ENCODE measurements around the gene RASAL2.
"Not testable (repeated sequence)": the region's sequence is repeated elsewhere in the genome, so short reads cannot be mapped to it uniquely, and the experiment has no call there.

The RASAL2 gene

GRCh38 chr1:178283409-178283808, 189.5 kb downstream of the RASAL2 start:
- DNase-seq (ENCODE audit: low spot score): no peak

DNA sequence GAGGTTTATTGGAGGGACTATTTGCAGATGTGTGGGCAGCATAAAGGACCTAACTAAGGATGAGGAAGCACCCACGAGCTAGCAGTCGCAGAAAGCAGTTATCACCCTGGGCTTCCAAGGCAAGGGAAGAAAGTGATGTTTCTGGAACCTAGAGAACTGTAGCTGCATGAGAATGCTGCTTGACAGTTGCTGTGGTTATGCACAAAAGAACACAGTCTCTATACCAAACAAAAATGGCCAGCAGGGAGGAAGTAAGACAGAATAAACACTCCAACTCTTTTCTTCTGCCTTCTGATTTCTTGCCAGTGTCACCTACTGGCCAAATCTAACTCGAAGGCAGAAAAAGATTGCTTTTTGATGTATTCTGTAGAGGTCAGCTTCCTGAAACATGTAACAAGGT, 190.2 kb downstream of the RASAL2 start:
- DNase-seq (ENCODE audit: low spot score): no peak

- no peak for DNase-seq (ENCODE audit: low spot score)
Measured at GRCh38 chr1:178291166-178291565, 197.3 kb downstream of the RASAL2 start.

DNA sequence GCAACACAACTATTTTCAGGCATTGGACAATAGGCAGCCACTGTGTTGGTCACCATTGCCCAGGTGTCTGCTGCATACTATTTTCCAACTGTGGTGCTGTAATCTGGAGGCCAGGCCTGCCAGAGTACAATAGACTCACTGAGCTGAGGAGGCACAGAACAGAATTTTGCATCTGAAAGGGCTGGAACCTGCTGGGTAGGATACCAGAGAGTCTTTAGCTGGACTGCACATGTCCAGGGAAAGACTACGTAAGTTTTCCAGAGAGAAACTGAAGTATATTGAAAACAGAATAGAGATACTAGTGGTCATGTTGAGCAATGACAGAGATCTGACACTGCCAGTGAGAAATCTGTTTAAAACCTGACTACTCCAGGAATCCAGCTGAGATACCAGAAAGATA, 200.8 kb downstream of the RASAL2 start:
- DNase-seq (ENCODE audit: low spot score): no peak

- DNase-seq (ENCODE audit: low spot score): no peak
Measured at GRCh38 chr1:178300352-178300699, 206.4 kb downstream of the RASAL2 start.

GRCh38 chr1:178301141-178301540, 207.2 kb downstream of the RASAL2 start:
- no peak for DNase-seq (ENCODE audit: low spot score)

DNA sequence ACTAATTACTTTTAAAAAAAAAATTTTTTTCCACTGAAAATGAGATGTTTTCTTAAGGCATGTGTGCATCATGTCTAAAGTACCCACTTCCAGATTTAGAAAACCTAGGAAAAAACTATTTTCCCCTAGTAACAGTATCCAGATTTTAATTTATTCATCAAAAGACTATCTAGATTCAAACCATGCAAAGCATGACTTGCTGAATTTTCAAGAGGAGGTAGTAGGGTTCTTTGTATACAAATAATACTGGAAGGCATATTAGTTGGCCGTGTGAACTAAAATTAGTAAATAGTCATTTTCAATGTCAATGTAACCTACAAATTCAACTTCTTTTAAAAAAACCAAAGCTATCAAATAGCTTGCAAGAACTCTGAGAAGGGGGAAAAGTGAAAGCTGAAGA, 213.4 kb downstream of the RASAL2 start:
- no peak for DNase-seq (ENCODE audit: low spot score)

GRCh38 chr1:178308438-178308837, 214.5 kb downstream of the RASAL2 start:
- no peak for DNase-seq (ENCODE audit: low spot score)

GRCh38 chr1:178310685-178311105, 216.8 kb downstream of the RASAL2 start:
- peak; percentile 79 for DNase-seq (ENCODE audit: low spot score)

- no peak for DNase-seq (ENCODE audit: low spot score)
Measured at GRCh38 chr1:178311164-178311563, 217.3 kb downstream of the RASAL2 start.

- not testable (repeated sequence) for DNase-seq (ENCODE audit: low spot score)
Measured at GRCh38 chr1:178320280-178320982, 226.5 kb downstream of the RASAL2 start.

DNA sequence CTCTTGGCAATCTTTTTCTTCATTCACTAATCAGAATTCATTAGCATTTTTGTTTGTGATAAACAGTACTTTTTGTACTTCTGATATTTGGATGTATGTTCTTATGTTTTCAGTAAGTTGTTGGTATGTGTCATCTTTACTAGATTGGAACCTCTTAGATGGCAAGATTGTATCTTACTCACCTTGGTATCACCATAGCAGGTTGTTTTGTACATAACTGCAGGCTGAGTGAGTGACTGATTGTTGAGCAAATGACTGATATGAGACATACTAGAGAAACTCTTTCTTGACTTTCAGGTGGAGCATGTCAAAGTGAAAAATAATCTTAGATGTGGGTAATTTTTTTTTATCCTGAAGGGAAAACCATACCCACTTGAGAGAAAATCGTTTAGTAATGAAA, 229.2 kb downstream of the RASAL2 start:
- no peak for DNase-seq (ENCODE audit: low spot score)

DNA sequence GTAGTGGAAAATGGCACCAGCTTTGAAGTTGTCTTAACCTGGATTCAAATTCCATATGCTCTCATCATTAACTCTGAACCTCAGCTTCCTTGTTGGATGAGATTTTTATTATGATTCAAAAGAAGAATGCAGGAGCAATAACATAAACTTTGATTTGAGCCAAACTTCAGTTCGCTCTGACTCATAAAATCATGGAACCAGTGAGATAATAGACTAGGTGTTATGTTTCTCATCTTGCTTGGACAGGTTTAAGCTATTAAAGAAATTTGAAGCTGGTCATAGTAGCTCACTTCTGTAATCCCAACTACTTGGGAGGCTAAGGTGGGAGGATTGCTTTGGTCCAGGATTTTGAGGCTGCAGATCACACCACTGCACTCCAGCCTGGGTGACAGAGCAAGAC, 230.1 kb downstream of the RASAL2 start:
- no peak for DNase-seq (ENCODE audit: low spot score)

DNA sequence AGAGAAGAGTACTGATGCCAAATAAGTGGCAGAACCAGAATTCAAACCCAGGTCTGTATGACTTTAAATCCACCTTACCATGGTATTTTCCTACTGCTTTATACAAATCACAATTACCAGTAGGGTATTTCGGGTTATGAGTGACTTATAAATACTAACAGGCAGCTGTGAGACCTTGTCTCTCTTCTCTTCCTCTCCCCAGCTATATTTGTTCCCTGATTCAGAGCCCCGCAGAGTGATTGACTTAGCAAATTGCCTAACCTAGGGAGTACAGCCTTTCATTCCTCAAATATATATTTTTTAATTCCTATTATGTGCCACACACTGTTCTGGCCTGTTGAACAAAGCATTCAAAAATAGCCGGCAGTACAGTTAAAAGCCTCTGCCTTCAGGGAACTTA, 234.8 kb downstream of the RASAL2 start:
- DNase-seq (ENCODE audit: low spot score): no peak

DNA sequence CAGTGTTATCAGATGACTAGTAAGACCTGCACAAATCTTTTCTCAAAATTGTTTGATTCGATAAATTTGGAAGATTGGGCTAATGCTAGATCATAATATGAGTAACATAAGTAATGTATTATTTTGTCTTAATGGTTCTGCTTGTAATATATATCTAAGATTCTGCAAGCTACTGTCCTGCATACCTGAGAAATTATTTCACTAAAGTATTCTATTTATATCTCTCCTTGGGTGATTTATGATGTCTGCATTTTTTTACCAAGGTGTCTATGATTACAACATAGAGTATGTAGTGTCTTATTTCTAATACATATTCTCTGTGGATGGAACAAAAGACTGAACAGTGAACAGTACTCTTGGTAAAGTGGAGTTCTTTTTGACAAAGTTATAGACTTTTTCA, 236.2 kb downstream of the RASAL2 start:
- no peak for DNase-seq (ENCODE audit: low spot score)

GRCh38 chr1:178330848-178331497, 237.1 kb downstream of the RASAL2 start:
- no peak for DNase-seq (ENCODE audit: low spot score)

GRCh38 chr1:178335426-178335825, 241.5 kb downstream of the RASAL2 start:
- DNase-seq (ENCODE audit: low spot score): no peak

DNA sequence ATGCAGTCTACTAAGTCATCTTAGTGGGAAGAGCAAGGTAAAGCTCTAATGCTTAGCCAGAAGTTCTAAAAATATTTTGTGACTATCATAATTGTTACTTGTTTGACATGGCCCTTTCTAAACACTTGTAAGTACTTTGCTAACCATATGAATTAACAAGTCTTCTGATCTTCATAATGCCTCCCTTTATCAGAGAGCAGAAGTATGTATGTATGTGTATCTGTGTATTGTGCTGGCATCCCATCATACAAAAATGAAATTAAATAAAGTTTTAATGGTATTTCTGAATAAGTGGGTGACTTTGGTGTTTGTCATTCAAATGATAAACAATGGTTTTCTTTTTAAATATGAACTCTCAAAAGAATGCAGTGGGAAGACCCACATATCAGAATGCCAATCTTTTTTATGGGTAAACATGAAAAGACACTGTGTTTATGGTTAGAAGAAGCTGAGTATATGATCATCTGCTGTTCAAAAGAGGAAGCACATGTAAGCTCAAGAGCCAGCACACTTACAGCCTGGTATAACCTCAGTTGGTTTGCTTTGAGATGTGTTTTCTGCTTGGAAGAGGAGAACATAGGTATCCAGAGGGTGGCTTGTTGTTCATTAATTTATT, 243.3 kb downstream of the RASAL2 start:
- no peak for DNase-seq (ENCODE audit: low spot score)

GRCh38 chr1:178339834-178340233, 245.9 kb downstream of the RASAL2 start:
- DNase-seq (ENCODE audit: low spot score): no peak

DNA sequence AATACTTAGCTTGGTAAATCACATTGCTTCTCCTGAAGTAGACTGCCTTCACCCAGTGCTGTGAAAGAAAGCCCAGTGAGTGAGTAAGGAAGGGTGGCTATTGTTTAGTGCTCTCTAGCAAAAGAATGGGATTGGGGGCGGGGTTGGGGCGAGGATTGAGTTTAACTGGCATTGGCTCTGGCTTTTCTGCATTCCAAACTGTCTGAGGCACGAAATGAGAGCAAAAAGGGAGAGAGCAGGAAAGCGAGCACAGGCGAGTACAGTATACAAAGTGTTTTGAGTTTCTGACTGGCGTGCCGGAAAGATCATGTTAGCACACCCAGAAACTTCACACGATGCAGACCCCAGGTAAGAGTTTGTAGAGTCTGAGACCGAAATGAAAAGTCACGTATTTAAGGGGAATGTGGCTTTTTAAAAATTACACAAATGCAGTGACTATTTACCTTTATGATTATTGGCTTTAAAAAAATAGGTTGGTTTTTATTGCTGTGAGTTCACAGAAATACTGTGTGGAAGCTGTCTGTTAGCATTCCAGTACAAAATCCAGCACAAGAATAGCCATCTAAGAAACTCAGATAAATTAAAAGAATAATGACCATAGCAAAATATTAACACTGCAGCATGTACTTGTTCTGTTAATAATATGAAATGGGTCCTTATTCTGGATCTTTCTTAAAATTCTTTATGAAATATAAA, 247.5 kb downstream of the RASAL2 start:
- DNase-seq (ENCODE audit: low spot score): peak; percentile 69

DNA sequence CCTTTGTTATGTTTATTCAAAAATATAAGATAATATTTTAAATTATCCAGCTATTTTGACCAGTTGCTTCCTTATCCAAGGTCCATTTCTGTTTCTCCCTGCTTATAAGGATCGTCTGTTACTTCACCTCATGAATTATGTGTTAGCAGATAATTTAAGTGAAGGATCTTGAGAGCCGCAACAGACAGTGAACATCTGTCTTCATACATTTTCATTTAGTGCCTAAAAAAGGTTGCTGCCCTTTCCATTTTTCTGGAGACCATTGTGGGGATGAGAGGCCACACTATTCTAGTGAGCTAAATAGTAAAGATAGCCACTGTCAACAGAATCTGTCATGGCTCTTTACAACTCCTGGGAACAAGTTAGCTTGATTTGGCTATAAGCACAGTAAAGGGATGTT, 248.8 kb downstream of the RASAL2 start:
- DNase-seq (ENCODE audit: low spot score): no peak

GRCh38 chr1:178344513-178345091, 250.7 kb downstream of the RASAL2 start:
- peak; percentile 20 for DNase-seq (ENCODE audit: low spot score)

GRCh38 chr1:178345238-178345637, 251.3 kb downstream of the RASAL2 start:
- DNase-seq (ENCODE audit: low spot score): no peak
